Bronchial epithelial cell (primary cell): ENCODE data around the gene TBRG1. TPM values are rescaled to one million over a fixed set of nuclear protein-coding genes. Genes with fewer than 3 reads are reported as not detected.

Source experiments
- DNase-seq: peaks from one replicate; pipeline ENCODE4 v3.0.0-alpha.2; 2010; ENCODE audit warnings: low read depth
- FAIRE-seq: peaks from 2 replicates; lab custom pipeline; 2011; peaks lifted over from hg19 to GRCh38; lab: Jason Lieb, UNC
- H3K27me3 ChIP-seq: 2 replicates; pipeline ENCODE4 v1.5.1; 2011; ENCODE audit warnings: low read length; ENCODE audit not compliant: control insufficient read depth, insufficient read depth
- H3K36me3 ChIP-seq: 2 replicates; pipeline ENCODE4 v1.5.1; 2011; ENCODE audit warnings: low read length; ENCODE audit not compliant: control insufficient read depth, insufficient read depth
- H3K4me3 ChIP-seq: 2 replicates; pipeline ENCODE4 v1.5.1; 2011; ENCODE audit warnings: mild to moderate bottlenecking, low read depth, low read length, control low read depth
- CTCF ChIP-seq: IDR thresholded peaks from 2 replicates; pipeline ENCODE4 v1.5.1; 2011; ENCODE audit warnings: mild to moderate bottlenecking, moderate library complexity, low read length, control low read depth, inconsistent platforms; ENCODE audit not compliant: insufficient read depth, severe bottlenecking
- total RNA-seq: library from RNA; depleted of rRNA; stranded (reverse); fragments of >200 nt; gene quantifications from 2 replicates; pipeline ENCODE4 v1.2.1, GENCODE V29; 2014

TBRG1 gene
- total RNA-seq, 1 donor from 2014 or later: 21.9 TPM

DNA sequence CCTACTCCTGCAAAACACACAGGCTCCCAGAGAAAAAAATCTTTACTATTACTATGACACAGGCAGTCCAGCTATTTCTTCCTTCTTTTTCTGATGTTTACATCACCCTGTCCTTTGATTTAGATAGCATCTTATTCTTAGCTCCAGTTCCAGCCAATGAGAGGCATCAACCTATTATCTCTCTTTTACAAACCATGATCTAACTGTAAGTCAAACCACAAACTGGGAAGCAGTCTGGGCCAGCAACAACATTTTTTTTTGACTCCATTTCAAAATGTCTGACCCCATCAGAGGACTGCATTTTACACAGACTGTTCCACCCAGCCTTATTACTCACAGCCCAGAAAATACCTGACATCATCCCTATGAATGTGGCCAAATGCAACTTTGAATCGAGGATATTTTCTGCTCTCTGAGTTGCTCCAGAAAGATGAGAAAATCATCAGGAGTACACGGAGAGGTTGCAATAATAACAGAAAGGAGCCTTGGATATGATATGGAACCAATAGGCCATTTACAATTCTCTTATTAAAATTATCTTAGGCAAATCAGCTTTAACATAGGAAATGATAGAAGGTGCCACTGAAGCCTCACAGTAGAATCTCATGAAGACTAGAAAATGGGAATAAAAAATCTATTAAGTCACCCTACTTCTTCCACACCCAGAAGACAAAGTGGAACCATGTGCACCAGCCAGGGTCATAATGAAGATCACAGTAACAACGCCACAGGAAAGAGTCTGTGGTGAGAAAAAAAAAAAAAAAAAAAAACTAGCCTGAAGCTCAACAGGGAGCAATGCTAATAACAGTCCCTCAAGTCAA lies 21.2 kb downstream of the TBRG1 start:
- Histone ChIP-seq H3K4me3 (no peak overlapping the region), H3K27me3 (no peaks in the 10 kb centered on the region), H3K36me3 (no peaks in the 10 kb centered on the region)
- DNase-seq (peak; percentile 54), FAIRE-seq (no peak)
- TF ChIP-seq CTCF: no peak

GRCh38 chr11:124644426-124645280 lies 22.0 kb downstream of the TBRG1 start:
- Histone ChIP-seq H3K4me3 (no peak overlapping the region), H3K27me3 (no peaks in the 10 kb centered on the region), H3K36me3 (no peaks in the 10 kb centered on the region)
- FAIRE-seq (peak; percentile 13), DNase-seq (peak; percentile 48)
- peak; percentile 75 for TF ChIP-seq CTCF

GRCh38 chr11:124646148-124646547 lies 23.5 kb downstream of the TBRG1 start:
- DNase-seq (no peak), FAIRE-seq (no peak)

GRCh38 chr11:124648610-124649009 lies 25.9 kb downstream of the TBRG1 start:
- H3K36me3 ChIP-seq: no peaks in the 10 kb centered on the region
- no peak overlapping the region for H3K4me3 ChIP-seq
- DNase-seq: no peak
- no peaks in the 10 kb centered on the region for H3K27me3 ChIP-seq
- no peak for TF ChIP-seq CTCF
- no peak for FAIRE-seq

More at GRCh38 chr11:124646148-124646547, 23.5 kb downstream of the TBRG1 start:
- no peak overlapping the region for H3K4me3 ChIP-seq
- TF ChIP-seq CTCF: no peak
- H3K27me3 ChIP-seq: no peaks in the 10 kb centered on the region
- H3K36me3 ChIP-seq: no peaks in the 10 kb centered on the region

DNA sequence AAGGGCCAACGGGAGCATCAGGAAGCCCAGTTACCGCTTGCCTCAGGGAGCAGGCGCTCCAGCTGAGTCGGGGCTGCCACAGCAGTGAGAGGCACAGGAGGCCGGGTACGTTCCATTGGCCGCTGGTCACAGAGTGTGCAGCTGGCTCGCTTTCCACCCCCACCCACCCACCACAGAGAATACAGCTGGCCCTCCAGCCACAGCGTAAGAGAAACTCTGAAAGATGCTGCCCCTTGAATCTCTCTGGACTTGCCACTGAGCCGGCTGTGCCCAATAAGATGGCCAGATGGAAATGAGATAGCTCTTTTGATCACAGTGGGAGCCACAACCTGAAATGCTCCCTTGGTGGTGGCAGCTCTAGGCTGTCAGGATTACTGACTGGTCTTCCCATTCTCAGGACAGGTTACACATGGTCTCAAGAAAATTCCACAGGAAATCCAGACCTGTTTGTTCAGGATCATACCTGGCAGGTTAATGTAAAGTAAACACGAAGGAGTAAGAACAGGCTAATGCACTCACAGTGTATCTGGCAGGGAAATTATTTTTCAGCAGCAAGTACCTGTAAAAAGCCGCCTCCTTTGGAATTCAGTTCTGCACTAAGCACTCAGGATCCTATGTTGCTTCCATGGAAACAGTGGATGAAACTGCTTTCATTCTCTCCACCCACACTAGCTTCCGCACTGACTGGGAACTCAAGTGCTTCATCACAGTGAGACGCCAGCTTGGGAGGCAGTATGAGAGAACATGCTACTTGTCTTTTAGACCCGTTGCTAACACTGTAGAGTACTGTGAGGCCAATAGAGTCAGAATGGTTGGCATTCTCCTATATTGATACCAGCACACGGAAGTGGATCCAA lies 34.3 kb downstream of the TBRG1 start:
- DNase-seq: peak; percentile 80
- FAIRE-seq: no peak
- H3K36me3 ChIP-seq: no peaks in the 10 kb centered on the region
- TF ChIP-seq CTCF: no peak
- no peaks in the 10 kb centered on the region for H3K27me3 ChIP-seq
- H3K4me3 ChIP-seq: no peak overlapping the region
